Lower lobe of right lung (tissue), 2 donors: ENCODE data around the gene PAQR8. TPM values are rescaled to one million over a fixed set of nuclear protein-coding genes. Genes with fewer than 3 reads are reported as not detected.

Experiments used
- ATAC-seq, 2 donors: fragments of 200-7000 bp; cut with Tn5 transposase; one replicate each; pipeline ENCODE4 v1.9.1; 2020 to 2022; ENCODE audit warnings: mild to moderate bottlenecking in 2 of 2, moderate library complexity in 2 of 2
- DNase-seq: peaks from one replicate; pipeline ENCODE4 v3.0.0-alpha.2; 2020
- H3K27ac ChIP-seq: fragments of 200-600 bp; one replicate; pipeline ENCODE4 v1.8.0; 2022
- H3K27me3 ChIP-seq: fragments of 200-600 bp; one replicate; pipeline ENCODE4 v1.8.0; 2022; ENCODE audit warnings: low read depth
- H3K36me3 ChIP-seq: fragments of 200-600 bp; one replicate; pipeline ENCODE4 v1.8.0; 2022; ENCODE audit warnings: mild to moderate bottlenecking
- H3K4me1 ChIP-seq: fragments of 200-600 bp; one replicate; pipeline ENCODE4 v1.8.0; 2022
- H3K4me3 ChIP-seq: fragments of 200-600 bp; one replicate; pipeline ENCODE4 v1.8.0; 2022; ENCODE audit warnings: mild to moderate bottlenecking
- H3K9me3 ChIP-seq: fragments of 200-600 bp; one replicate; pipeline ENCODE4 v1.8.0; 2022
- intact Hi-C: fragments of 100-400 bp; cut with DNase I; formaldehyde crosslinking; loops from one replicate; pipeline ENCODE4 v1.11.0; 2022
- total RNA-seq: library from RNA; stranded (reverse); fragmentation: NEBNext Ultra II Directional; extraction: Animal tissue kit (Norgen Biotek cat#: 25700); gene quantifications from one replicate; pipeline ENCODE4 v1.2.1, GENCODE V29; 2021
- TF ChIP-seq, protein P1 (sequence below): fragments of 200-600 bp; IDR thresholded peaks from one replicate; pipeline ENCODE4 v1.8.0; 2022; ENCODE audit warnings: antibody characterized with exemption, mild to moderate bottlenecking
- donor health status: DM: no; HTN: yes; CAD: no; lungs with severe emphysema.

Gene PAQR8
- total RNA-seq, 1 donor from 2014 or later = 6.8 TPM

GRCh38 chr6:52371656-52372191, 9.8 kb downstream of the PAQR8 start:
- TF ChIP-seq, protein P1, sequence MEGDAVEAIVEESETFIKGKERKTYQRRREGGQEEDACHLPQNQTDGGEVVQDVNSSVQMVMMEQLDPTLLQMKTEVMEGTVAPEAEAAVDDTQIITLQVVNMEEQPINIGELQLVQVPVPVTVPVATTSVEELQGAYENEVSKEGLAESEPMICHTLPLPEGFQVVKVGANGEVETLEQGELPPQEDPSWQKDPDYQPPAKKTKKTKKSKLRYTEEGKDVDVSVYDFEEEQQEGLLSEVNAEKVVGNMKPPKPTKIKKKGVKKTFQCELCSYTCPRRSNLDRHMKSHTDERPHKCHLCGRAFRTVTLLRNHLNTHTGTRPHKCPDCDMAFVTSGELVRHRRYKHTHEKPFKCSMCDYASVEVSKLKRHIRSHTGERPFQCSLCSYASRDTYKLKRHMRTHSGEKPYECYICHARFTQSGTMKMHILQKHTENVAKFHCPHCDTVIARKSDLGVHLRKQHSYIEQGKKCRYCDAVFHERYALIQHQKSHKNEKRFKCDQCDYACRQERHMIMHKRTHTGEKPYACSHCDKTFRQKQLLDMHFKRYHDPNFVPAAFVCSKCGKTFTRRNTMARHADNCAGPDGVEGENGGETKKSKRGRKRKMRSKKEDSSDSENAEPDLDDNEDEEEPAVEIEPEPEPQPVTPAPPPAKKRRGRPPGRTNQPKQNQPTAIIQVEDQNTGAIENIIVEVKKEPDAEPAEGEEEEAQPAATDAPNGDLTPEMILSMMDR = no peak
- Histone ChIP-seq H3K27me3 (no peaks in the 10 kb centered on the region), H3K4me3 (no peak overlapping the region), H3K9me3 (no peaks in the 10 kb centered on the region), H3K36me3 (no peaks in the 10 kb centered on the region), H3K27ac (no peak overlapping the region), H3K4me1 (no peaks in the 10 kb centered on the region)
- no peak for DNase-seq
- no peak for ATAC-seq
- intact Hi-C loops = no loop called here

DNA sequence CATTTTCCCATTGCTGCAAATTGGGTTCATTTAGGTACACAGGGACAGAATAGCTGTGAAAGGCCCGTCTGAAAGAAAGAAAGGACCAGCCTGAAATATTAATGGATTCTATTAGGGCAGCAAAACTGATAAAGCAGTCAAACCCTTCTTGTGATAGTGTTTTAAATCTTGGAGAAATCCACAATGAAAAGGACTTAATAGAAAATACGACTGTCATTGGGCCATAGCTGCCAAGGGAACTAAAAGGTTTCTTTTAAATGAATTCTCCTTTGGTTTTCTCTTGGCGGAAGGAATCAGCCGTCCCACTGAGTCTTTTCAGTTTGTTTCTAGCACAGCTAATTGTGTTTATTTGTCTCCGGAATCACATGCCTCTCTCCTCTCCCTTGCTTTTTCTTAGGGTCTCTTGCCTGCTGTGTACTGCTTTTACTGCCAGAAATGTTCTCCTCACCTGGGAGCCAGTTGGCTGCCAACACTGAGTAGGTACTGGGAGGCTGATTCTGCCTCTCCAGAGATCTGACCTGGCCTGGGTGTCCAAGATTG, 11.3 kb downstream of the PAQR8 start:
- no peaks in the 10 kb centered on the region for H3K36me3 ChIP-seq
- no peak for ATAC-seq
- H3K27me3 ChIP-seq = no peaks in the 10 kb centered on the region
- no peak overlapping the region for H3K27ac ChIP-seq
- DNase-seq = no peak
- no peaks in the 10 kb centered on the region for H3K9me3 ChIP-seq
- TF ChIP-seq, protein P1 = no peak
- intact Hi-C loops = no loop called here
- peaks cover 4% of the 10 kb centered on the region for H3K4me1 ChIP-seq
- H3K4me3 ChIP-seq = no peak overlapping the region

GRCh38 chr6:52374247-52374646, 12.3 kb downstream of the PAQR8 start:
- no peaks in the 10 kb centered on the region for H3K27me3 ChIP-seq
- no peak overlapping the region for H3K27ac ChIP-seq
- DNase-seq = no peak
- no peak for ATAC-seq
- intact Hi-C loops = no loop called here
- TF ChIP-seq, protein P1 = no peak
- H3K9me3 ChIP-seq = no peaks in the 10 kb centered on the region
- H3K36me3 ChIP-seq = no peaks in the 10 kb centered on the region
- peaks cover 4% of the 10 kb centered on the region for H3K4me1 ChIP-seq
- no peak overlapping the region for H3K4me3 ChIP-seq

DNA sequence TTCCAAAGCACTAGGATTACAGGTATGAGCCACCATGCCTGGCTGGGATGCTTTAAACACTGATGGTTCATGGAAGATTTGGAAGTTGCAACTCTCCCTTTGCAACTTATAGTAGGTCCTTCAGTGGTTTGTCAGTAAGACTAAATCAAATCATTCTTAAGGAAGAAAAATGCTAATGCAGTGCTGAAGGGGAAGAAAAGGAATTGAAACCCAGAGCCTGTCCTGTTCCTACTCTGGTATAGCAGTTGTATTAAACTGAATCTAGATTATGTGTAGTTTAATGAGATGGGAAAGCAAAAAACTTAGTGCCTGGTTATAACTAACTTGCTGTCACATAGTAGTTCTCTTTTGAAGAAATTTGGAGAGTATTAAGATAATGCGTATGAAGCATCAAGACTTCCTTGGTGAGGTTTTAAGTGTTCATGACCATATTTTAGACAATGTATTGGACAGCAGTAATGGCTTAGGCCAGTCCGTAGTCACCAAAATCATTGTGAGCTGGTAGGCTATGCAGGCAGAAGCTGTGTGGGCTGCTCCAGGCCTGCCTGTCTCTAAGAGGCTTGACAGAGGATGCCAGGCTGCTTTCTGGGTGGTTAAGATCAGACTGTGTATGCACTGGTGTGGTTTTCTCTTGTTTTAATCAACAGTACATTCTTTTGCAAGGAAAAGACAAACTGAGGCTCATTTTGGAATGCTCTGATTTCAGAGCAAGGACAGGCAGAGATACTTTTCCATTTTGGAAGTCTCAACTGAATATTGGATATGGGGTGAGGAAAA, 14.0 kb downstream of the PAQR8 start:
- TF ChIP-seq, protein P1 = no peak
- DNase-seq = no peak

GRCh38 chr6:52376763-52377162, 14.8 kb downstream of the PAQR8 start:
- ATAC-seq (no peak), DNase-seq (no peak)
- Histone ChIP-seq H3K36me3 (no peaks in the 10 kb centered on the region), H3K4me1 (peaks cover 4% of the 10 kb centered on the region), H3K27ac (no peak overlapping the region), H3K9me3 (no peaks in the 10 kb centered on the region), H3K4me3 (no peak overlapping the region), H3K27me3 (no peaks in the 10 kb centered on the region)
- TF ChIP-seq, protein P1 = no peak
- intact Hi-C loops = no loop called here

More for the DNA sequence above, 14.0 kb downstream of the PAQR8 start:
- Histone ChIP-seq H3K4me1 (peaks cover 4% of the 10 kb centered on the region), H3K9me3 (no peaks in the 10 kb centered on the region), H3K36me3 (no peaks in the 10 kb centered on the region), H3K4me3 (no peak overlapping the region), H3K27me3 (no peaks in the 10 kb centered on the region), H3K27ac (no peak overlapping the region)
- intact Hi-C loops = no loop called here
- no peak for ATAC-seq
